CD8-positive, alpha-beta memory T cell (primary cell): ENCODE measurements around the gene MEF2A. TPM values are rescaled to one million over a fixed set of nuclear protein-coding genes. Genes with fewer than 3 reads are reported as not detected.

Experiments used
- CTCF ChIA-PET: fragments of 350-600 bp; sonication (Branson Sonifier 250); formaldehyde crosslinking; loops from one replicate; lab custom pipeline; 2021; ENCODE audit warnings: antibody characterized with exemption; lab: Charles Lee
- POLR2A ChIA-PET: fragments of 350-600 bp; sonication (Branson Sonifier 250); formaldehyde crosslinking; loops from one replicate; lab custom pipeline; 2021; ENCODE audit warnings: antibody characterized with exemption; lab: Charles Lee
- DNase-seq, 5 donors: peaks; one replicate each; pipeline versions ENCODE4 v3.0.0 to v3.0.0-alpha.2; 2020 to 2022; ENCODE audit warnings: mixed read lengths in 1 of 5
- H3K27ac ChIP-seq: one replicate; pipeline ENCODE4 v1.7.0; 2013; ENCODE audit warnings: low read depth, mild to moderate bottlenecking, low read length, moderate library complexity
- H3K27me3 ChIP-seq: 2 replicates; pipeline ENCODE4 v1.7.0; 2013; ENCODE audit warnings: low read length, mild to moderate bottlenecking; ENCODE audit not compliant: insufficient read depth, poor library complexity, severe bottlenecking
- H3K36me3 ChIP-seq: 2 replicates; pipeline ENCODE4 v1.7.0; 2013; ENCODE audit warnings: mild to moderate bottlenecking, low read length, moderate library complexity; ENCODE audit not compliant: insufficient read depth
- H3K4me1 ChIP-seq: 2 replicates; pipeline ENCODE4 v1.7.0; 2013; ENCODE audit warnings: mild to moderate bottlenecking, low read length, moderate library complexity; ENCODE audit not compliant: insufficient read depth
- H3K4me3 ChIP-seq: 2 replicates; pipeline ENCODE4 v1.7.0; 2013; ENCODE audit warnings: mild to moderate bottlenecking, low read length
- H3K9me3 ChIP-seq: 2 replicates; pipeline ENCODE4 v1.7.0; 2013; ENCODE audit warnings: mild to moderate bottlenecking, low read length
- H3K27ac Mint-ChIP-seq, 8 donors: one replicate each; pipeline ENCODE4 v1.8.0; 2020 to 2021; ENCODE audit warnings: mixed read lengths in 8 of 8, mild to moderate bottlenecking in 6 of 8, inconsistent platforms in 3 of 8, moderate library complexity in 3 of 8
- H3K27me3 Mint-ChIP-seq, 2 donors: one replicate each; pipeline ENCODE4 v1.8.0; 2020 to 2021; ENCODE audit warnings: mixed read lengths in 2 of 2, mild to moderate bottlenecking in 1 of 2, moderate library complexity in 1 of 2
- H3K36me3 Mint-ChIP-seq, 3 donors: one replicate each; pipeline ENCODE4 v1.8.0; 2020 to 2021; ENCODE audit warnings: mixed read lengths in 3 of 3, inconsistent platforms in 1 of 3, mild to moderate bottlenecking in 1 of 3
- H3K4me1 Mint-ChIP-seq, 3 donors: one replicate each; pipeline ENCODE4 v1.8.0; 2020 to 2021; ENCODE audit warnings: mixed read lengths in 3 of 3, inconsistent platforms in 1 of 3, mild to moderate bottlenecking in 1 of 3
- H3K4me3 Mint-ChIP-seq, 7 donors: one replicate each; pipeline ENCODE4 v1.8.0; 2020 to 2021; ENCODE audit warnings: mixed read lengths in 7 of 7, mild to moderate bottlenecking in 6 of 7, moderate library complexity in 4 of 7, inconsistent platforms in 2 of 7
- H3K9me3 Mint-ChIP-seq, 5 donors: one replicate each; pipeline ENCODE4 v1.8.0; 2020 to 2022; ENCODE audit warnings: mixed read lengths in 5 of 5, mild to moderate bottlenecking in 3 of 5, moderate library complexity in 2 of 5, inconsistent platforms in 1 of 5
- polyA plus RNA-seq: library from polyadenylated mRNA; unstranded; fragments of 300-500 nt; fragmentation: Illumina TruSeq; gene quantifications from one replicate; pipeline ENCODE4 v1.2.3, GENCODE V29; 2021
- total RNA-seq, 2 experiments: library from RNA; stranded (reverse); gene quantifications; one replicate each; pipeline ENCODE4 v1.2.3, GENCODE V29; 2021

Gene MEF2A
- total and polyA plus RNA-seq, 3 experiments from 2014 or later = 15.3 to 22.4 (median 21.1) TPM

DNA sequence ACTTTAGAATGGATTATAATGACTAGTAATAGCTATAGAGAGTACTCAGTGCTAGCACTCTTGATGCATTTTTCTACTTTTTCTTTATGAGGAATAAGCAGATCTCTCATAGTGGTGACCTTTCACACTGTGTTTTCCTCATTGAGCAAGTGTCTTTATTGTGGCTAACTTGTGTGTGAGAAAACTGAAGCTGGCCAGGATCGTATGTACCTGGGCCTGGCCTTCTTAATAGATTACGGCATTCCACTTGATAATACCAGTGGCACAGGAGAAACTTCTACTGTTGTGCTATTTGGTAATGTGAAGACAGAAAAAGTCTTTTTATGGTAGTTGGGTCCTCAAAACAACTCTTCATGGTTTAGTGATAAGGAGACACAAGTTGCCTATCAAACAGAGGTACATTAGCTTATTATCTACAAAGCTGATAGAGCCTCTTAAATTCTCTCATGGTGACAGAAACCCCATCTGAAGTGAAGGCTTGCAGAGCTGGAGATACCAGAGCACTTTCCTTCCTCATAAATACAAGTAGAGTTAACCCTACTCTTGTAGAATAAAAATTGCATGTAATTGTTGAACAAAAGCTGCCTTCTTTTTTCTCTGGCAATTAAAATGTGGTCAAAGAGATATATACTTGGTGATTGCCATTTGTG, 102.9 kb downstream of the MEF2A start:
- H3K4me3 Mint-ChIP-seq = no peak overlapping the region
- peaks cover 21 to 49% (median 22%) of the 10 kb centered on the region in 3 donors for H3K36me3 Mint-ChIP-seq
- Histone ChIP-seq H3K36me3 (no peaks in the 10 kb centered on the region), H3K9me3 (no peaks in the 10 kb centered on the region), H3K27me3 (no peaks in the 10 kb centered on the region), H3K4me3 (no peak overlapping the region), H3K27ac (no peak overlapping the region), H3K4me1 (no peaks in the 10 kb centered on the region)
- no peaks in the 10 kb centered on the region for H3K27me3 Mint-ChIP-seq
- H3K9me3 Mint-ChIP-seq = peaks cover 0 to 2% (median 0%) of the 10 kb centered on the region in 5 donors
- ChIA-PET POLR2A (no interaction called here), CTCF (no interaction called here)
- H3K4me1 Mint-ChIP-seq = no peaks in the 10 kb centered on the region
- DNase-seq = no peak
- no peak overlapping the region for H3K27ac Mint-ChIP-seq

DNA sequence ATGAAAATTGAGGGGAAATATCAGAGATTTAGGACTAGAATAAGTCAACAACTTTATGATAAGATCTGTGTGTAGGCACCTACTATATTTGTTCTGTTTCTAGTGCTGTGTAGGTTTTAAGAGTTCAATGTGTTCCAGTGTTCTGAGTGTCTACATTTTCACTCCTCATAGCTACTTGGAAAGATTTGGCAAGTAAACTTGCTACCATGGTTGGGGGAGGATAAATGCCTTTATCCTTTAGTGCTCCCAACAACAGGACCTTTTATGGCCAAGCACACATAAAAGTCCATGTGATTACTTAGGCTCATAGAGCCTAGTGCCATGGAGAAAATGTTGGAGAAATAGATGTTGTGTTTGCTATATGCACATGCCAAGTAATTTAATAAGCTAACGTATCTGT, 103.5 kb downstream of the MEF2A start:
- DNase-seq = no peak
- Mint-ChIP-seq H3K27ac (no peak overlapping the region), H3K9me3 (peaks cover 0 to 2% (median 0%) of the 10 kb centered on the region in 5 donors), H3K4me3 (no peak overlapping the region), H3K36me3 (peaks cover 18 to 50% (median 23%) of the 10 kb centered on the region in 3 donors), H3K4me1 (no peaks in the 10 kb centered on the region), H3K27me3 (no peaks in the 10 kb centered on the region)
- H3K27ac ChIP-seq = no peak overlapping the region
- H3K4me1 ChIP-seq = no peaks in the 10 kb centered on the region
- no peaks in the 10 kb centered on the region for H3K9me3 ChIP-seq
- POLR2A ChIA-PET = interaction anchor here (0.6 kb wide), 1 partner anchor 357 kb away, joined by 3 read pairs; no protein-coding TSS in a partner anchor
- peaks cover 1% of the 10 kb centered on the region for H3K36me3 ChIP-seq
- no peaks in the 10 kb centered on the region for H3K27me3 ChIP-seq
- CTCF ChIA-PET = no interaction called here
- H3K4me3 ChIP-seq = no peak overlapping the region

DNA sequence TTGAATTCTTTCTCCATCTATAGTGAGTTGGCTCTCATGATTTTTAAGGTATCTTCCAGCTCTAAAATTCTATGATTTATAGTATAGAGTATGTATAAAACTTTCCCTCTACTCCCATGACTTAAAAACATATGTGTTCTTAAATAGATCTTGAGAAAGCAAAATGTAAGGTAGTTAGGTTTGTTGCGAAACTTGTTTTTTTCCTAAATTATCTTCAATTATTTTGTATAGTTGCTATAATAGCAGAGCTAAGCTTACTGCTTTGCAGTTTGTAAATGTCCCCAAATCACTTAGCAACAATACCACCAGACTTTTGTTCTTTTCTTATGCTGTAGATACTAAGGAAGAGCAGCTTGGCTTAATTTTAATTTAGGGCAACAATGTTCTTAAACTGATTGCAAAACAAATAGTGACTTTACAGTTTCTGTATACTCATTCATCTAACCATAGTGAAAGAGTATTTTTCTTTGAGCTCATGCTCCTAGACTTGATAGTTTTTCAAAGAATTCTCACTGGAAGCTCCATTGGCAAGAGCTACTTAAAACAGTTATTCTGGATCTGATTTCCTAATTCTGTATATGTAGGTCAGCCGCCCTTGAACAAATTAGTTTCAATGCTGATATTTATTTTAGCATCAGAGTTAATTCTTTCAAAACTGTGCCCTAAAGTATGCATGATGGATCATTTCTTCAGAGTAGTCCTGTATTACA, 106.3 kb downstream of the MEF2A start:
- Mint-ChIP-seq H3K9me3 (no peaks in the 10 kb centered on the region), H3K27me3 (no peaks in the 10 kb centered on the region), H3K4me3 (no peak overlapping the region), H3K4me1 (no peaks in the 10 kb centered on the region), H3K27ac (peak overlapping the region in 1 of 8 donors; percentile 15), H3K36me3 (peaks cover 11 to 59% (median 17%) of the 10 kb centered on the region in 3 donors)
- POLR2A ChIA-PET = no interaction called here
- Histone ChIP-seq H3K9me3 (no peaks in the 10 kb centered on the region), H3K27ac (no peak overlapping the region), H3K27me3 (no peaks in the 10 kb centered on the region), H3K36me3 (peaks cover 13% of the 10 kb centered on the region), H3K4me1 (no peaks in the 10 kb centered on the region), H3K4me3 (no peak overlapping the region)
- DNase-seq = no peak
- CTCF ChIA-PET = no interaction called here

- Mint-ChIP-seq H3K9me3 (no peaks in the 10 kb centered on the region), H3K4me3 (no peak overlapping the region), H3K27ac (no peak overlapping the region), H3K4me1 (no peaks in the 10 kb centered on the region), H3K27me3 (no peaks in the 10 kb centered on the region), H3K36me3 (peaks cover 17 to 65% (median 21%) of the 10 kb centered on the region in 3 donors)
- ChIA-PET POLR2A (no interaction called here), CTCF (no interaction called here)
- peaks cover 13% of the 10 kb centered on the region for H3K36me3 ChIP-seq
- no peak for DNase-seq
- H3K27me3 ChIP-seq = no peaks in the 10 kb centered on the region
- no peaks in the 10 kb centered on the region for H3K9me3 ChIP-seq
- H3K27ac ChIP-seq = no peak overlapping the region
- no peaks in the 10 kb centered on the region for H3K4me1 ChIP-seq
- no peak overlapping the region for H3K4me3 ChIP-seq
Measured at GRCh38 chr15:99673111-99673510, 107.3 kb downstream of the MEF2A start.

GRCh38 chr15:99674279-99674678, 108.5 kb downstream of the MEF2A start:
- no peaks in the 10 kb centered on the region for H3K9me3 Mint-ChIP-seq
- peaks cover 21 to 76% (median 27%) of the 10 kb centered on the region in 3 donors for H3K36me3 Mint-ChIP-seq
- Histone ChIP-seq H3K4me3 (no peak overlapping the region), H3K9me3 (no peaks in the 10 kb centered on the region), H3K27ac (no peak overlapping the region), H3K36me3 (peaks cover 13% of the 10 kb centered on the region), H3K27me3 (no peaks in the 10 kb centered on the region), H3K4me1 (no peaks in the 10 kb centered on the region)
- H3K27me3 Mint-ChIP-seq = no peaks in the 10 kb centered on the region
- H3K27ac Mint-ChIP-seq = no peak overlapping the region
- POLR2A ChIA-PET = no interaction called here
- CTCF ChIA-PET = no interaction called here
- no peak overlapping the region for H3K4me3 Mint-ChIP-seq
- DNase-seq = no peak
- no peaks in the 10 kb centered on the region for H3K4me1 Mint-ChIP-seq

DNA sequence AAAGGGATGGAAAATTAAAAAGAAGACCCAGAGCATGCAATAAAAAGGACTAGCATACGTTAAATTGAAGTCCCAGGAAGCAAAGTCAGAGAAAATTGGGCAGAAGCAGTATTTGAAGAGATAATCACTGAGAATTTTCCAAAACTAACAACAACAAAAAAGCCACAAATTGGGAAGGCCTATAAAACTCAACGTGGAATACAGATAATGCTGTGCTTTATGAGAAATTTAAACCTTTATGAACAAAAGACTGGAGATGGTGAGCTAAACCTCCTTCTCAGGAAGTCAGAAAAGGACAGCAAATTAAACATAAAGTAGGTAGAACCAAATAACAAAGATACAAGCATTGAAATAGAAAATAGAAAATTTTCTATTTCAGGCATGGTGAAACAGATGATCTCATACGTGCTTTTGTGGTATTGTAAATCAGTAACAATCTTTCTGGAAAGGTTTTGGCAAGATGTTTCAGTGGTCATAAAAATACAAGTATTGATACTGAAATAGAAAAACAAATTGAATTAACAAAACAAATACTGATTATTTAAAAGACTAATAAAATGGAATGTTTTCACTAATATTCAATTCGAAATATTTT, 111.9 kb downstream of the MEF2A start:
- Histone ChIP-seq H3K4me1 (peaks cover 11% of the 10 kb centered on the region), H3K4me3 (no peak overlapping the region), H3K36me3 (peaks cover 13% of the 10 kb centered on the region), H3K9me3 (no peaks in the 10 kb centered on the region), H3K27ac (no peak overlapping the region), H3K27me3 (no peaks in the 10 kb centered on the region)
- DNase-seq = no peak
- H3K4me3 Mint-ChIP-seq = no peak overlapping the region
- H3K4me1 Mint-ChIP-seq = peaks cover 8 to 15% (median 15%) of the 10 kb centered on the region in 3 donors
- H3K36me3 Mint-ChIP-seq = peaks cover 21 to 63% (median 24%) of the 10 kb centered on the region in 3 donors
- POLR2A ChIA-PET = no interaction called here
- no peaks in the 10 kb centered on the region for H3K9me3 Mint-ChIP-seq
- CTCF ChIA-PET = no interaction called here
- H3K27me3 Mint-ChIP-seq = no peaks in the 10 kb centered on the region
- H3K27ac Mint-ChIP-seq = no peak overlapping the region

GRCh38 chr15:99680276-99680675, 114.5 kb downstream of the MEF2A start:
- no peak overlapping the region for H3K4me3 Mint-ChIP-seq
- Histone ChIP-seq H3K9me3 (no peaks in the 10 kb centered on the region), H3K36me3 (peaks cover 1% of the 10 kb centered on the region), H3K4me3 (no peak overlapping the region), H3K27ac (no peak overlapping the region), H3K27me3 (no peaks in the 10 kb centered on the region), H3K4me1 (peaks cover 18% of the 10 kb centered on the region)
- H3K4me1 Mint-ChIP-seq = peaks cover 17 to 39% (median 36%) of the 10 kb centered on the region in 3 donors
- POLR2A ChIA-PET = no interaction called here
- H3K27me3 Mint-ChIP-seq = no peaks in the 10 kb centered on the region
- CTCF ChIA-PET = no interaction called here
- no peak for DNase-seq
- peak overlapping the region in 1 of 8 donors; percentile 43 for H3K27ac Mint-ChIP-seq
- peaks cover 0 to 2% (median 0%) of the 10 kb centered on the region in 5 donors for H3K9me3 Mint-ChIP-seq
- peaks cover 25 to 55% (median 31%) of the 10 kb centered on the region in 3 donors for H3K36me3 Mint-ChIP-seq

- Mint-ChIP-seq H3K9me3 (peaks cover 2 to 8% (median 6%) of the 10 kb centered on the region in 5 donors), H3K4me3 (no peak overlapping the region), H3K27me3 (no peaks in the 10 kb centered on the region), H3K36me3 (peaks cover 36 to 53% (median 39%) of the 10 kb centered on the region in 3 donors), H3K4me1 (peaks cover 19 to 42% (median 39%) of the 10 kb centered on the region in 3 donors), H3K27ac (peak overlapping the region in 3 of 8 donors; percentile 18 to 37 (median 33))
- no peak overlapping the region for H3K4me3 ChIP-seq
- ChIA-PET POLR2A (no interaction called here), CTCF (interaction anchor here (0.9 kb wide), 1 partner anchor 22 kb away, joined by 3 read pairs; no protein-coding TSS in a partner anchor)
- no peak for DNase-seq
- no peak overlapping the region for H3K27ac ChIP-seq
- H3K9me3 ChIP-seq = no peaks in the 10 kb centered on the region
- H3K36me3 ChIP-seq = no peaks in the 10 kb centered on the region
- H3K27me3 ChIP-seq = no peaks in the 10 kb centered on the region
- H3K4me1 ChIP-seq = peaks cover 18% of the 10 kb centered on the region
Measured at GRCh38 chr15:99681990-99682389, 116.2 kb downstream of the MEF2A start.
